Neural cell (in vitro differentiated cells): ENCODE measurements around the gene ATP5ME. TPM values are rescaled to one million over a fixed set of nuclear protein-coding genes. Genes with fewer than 3 reads are reported as not detected.

Source experiments
- H2AFZ ChIP-seq: fragments of 200-600, 300-800 bp; sonication (generic), shearing (Covaris generic); 2 replicates; pipeline ENCODE4 v1.6.0; 2014; ENCODE audit warnings: low read depth, mild to moderate bottlenecking, antibody characterized with exemption, low read length, moderate library complexity
- H3F3A ChIP-seq: fragments of 200-600 bp; shearing (Covaris generic); 2 replicates; pipeline ENCODE4 v1.6.1; 2016; ENCODE audit warnings: mild to moderate bottlenecking, moderate library complexity, mixed read lengths, antibody characterized with exemption, low read length; ENCODE audit not compliant: insufficient read depth, poor library complexity, severe bottlenecking
- H3K27ac ChIP-seq: fragments of 200-600, 300-800 bp; sonication (generic), shearing (Covaris generic); 2 replicates; pipeline ENCODE4 v1.5.1; 2014; ENCODE audit warnings: mild to moderate bottlenecking, low read length, moderate library complexity
- H3K27me3 ChIP-seq: fragments of 300-800, 200-600 bp; sonication (generic), shearing (Covaris generic); 2 replicates; pipeline ENCODE4 v1.6.0; 2014; ENCODE audit warnings: mild to moderate bottlenecking, low read depth, low read length, moderate library complexity; ENCODE audit not compliant: insufficient read depth
- H3K36me3 ChIP-seq: fragments of 300-800, 200-600 bp; sonication (generic), shearing (Covaris generic); 2 replicates; pipeline ENCODE4 v1.5.1; 2014; ENCODE audit warnings: mild to moderate bottlenecking, antibody characterized with exemption, low read length, moderate library complexity; ENCODE audit not compliant: insufficient read depth
- H3K4me2 ChIP-seq: fragments of 300-800, 200-600 bp; sonication (generic), shearing (Covaris generic); 2 replicates; pipeline ENCODE4 v1.6.0; 2014; ENCODE audit warnings: mild to moderate bottlenecking, low read length
- H3K4me3 ChIP-seq: fragments of 300-800, 200-600 bp; sonication (generic), shearing (Covaris generic); 2 replicates; pipeline ENCODE4 v1.5.1; 2014; ENCODE audit warnings: mild to moderate bottlenecking, low read length, moderate library complexity
- H3K79me2 ChIP-seq: fragments of 200-600 bp; shearing (Covaris generic); replicated peaks from 2 replicates; pipeline ENCODE4 v1.6.0; 2014; ENCODE audit warnings: mild to moderate bottlenecking, low read length, moderate library complexity; ENCODE audit not compliant: insufficient read depth
- H3K9ac ChIP-seq: fragments of 300-800, 200-600 bp; sonication (generic), shearing (Covaris generic); 2 replicates; pipeline ENCODE4 v1.6.1; 2016; ENCODE audit warnings: mild to moderate bottlenecking, low read length, mixed read lengths
- H3K9me2 ChIP-seq: fragments of 200-600 bp; shearing (Covaris generic); 2 replicates; pipeline ENCODE4 v1.6.1; 2016; ENCODE audit warnings: mild to moderate bottlenecking, low read length, mixed read lengths; ENCODE audit not compliant: insufficient read depth
- H3K9me3 ChIP-seq: fragments of 200-600, 300-800 bp; sonication (generic), shearing (Covaris generic); 2 replicates; pipeline ENCODE4 v1.6.1; 2016; ENCODE audit warnings: mild to moderate bottlenecking, mixed run types, low read length, moderate library complexity, mixed read lengths
- H4K20me1 ChIP-seq: fragments of 200-600 bp; shearing (Covaris generic); 2 replicates; pipeline ENCODE4 v1.6.1; 2016; ENCODE audit warnings: mild to moderate bottlenecking, mixed run types; ENCODE audit not compliant: insufficient read depth
- CTCF ChIP-seq: fragments of 450-650 bp; IDR thresholded peaks from 2 replicates; pipeline ENCODE4 v1.5.1; 2014; ENCODE audit warnings: antibody characterized with exemption, mild to moderate bottlenecking, moderate library complexity; ENCODE audit not compliant: poor library complexity, severe bottlenecking
- EP300 ChIP-seq: fragments of 450-650 bp; conservative IDR thresholded peaks from 2 replicates; pipeline ENCODE4 v1.6.1; 2014; ENCODE audit warnings: antibody characterized with exemption, mild to moderate bottlenecking, moderate library complexity; ENCODE audit not compliant: poor library complexity, severe bottlenecking
- EZH2 ChIP-seq: fragments of 200-600, 300-800 bp; shearing (Covaris generic), sonication (generic); IDR thresholded peaks from 2 replicates; pipeline ENCODE4 v1.6.1; 2014; ENCODE audit warnings: antibody characterized with exemption, low read length, borderline replicate concordance, mild to moderate bottlenecking; ENCODE audit not compliant: insufficient read depth, poor library complexity, severe bottlenecking
- MXI1 ChIP-seq: fragments of 450-650 bp; conservative IDR thresholded peaks from 2 replicates; pipeline ENCODE4 v1.6.1; 2014; ENCODE audit warnings: antibody characterized with exemption, mild to moderate bottlenecking; ENCODE audit not compliant: poor library complexity, severe bottlenecking
- POLR2AphosphoS5 ChIP-seq: IDR thresholded peaks from 2 replicates; pipeline ENCODE4 v1.6.1; 2012
- RAD21 ChIP-seq: fragments of 450-650 bp; conservative IDR thresholded peaks from 2 replicates; pipeline ENCODE4 v1.6.1; 2014; ENCODE audit warnings: antibody characterized with exemption, mild to moderate bottlenecking, moderate library complexity
- REST ChIP-seq: IDR thresholded peaks from 2 replicates; pipeline ENCODE4 v1.6.1; 2012; ENCODE audit warnings: borderline replicate concordance
- SMC3 ChIP-seq: fragments of 450-650 bp; conservative IDR thresholded peaks from 2 replicates; pipeline ENCODE4 v1.6.1; 2014; ENCODE audit warnings: antibody characterized with exemption, mild to moderate bottlenecking, moderate library complexity; ENCODE audit not compliant: poor library complexity
- TAF1 ChIP-seq: IDR thresholded peaks from 2 replicates; pipeline ENCODE4 v1.6.1; 2012; ENCODE audit warnings: low read depth
- polyA plus RNA-seq: library from polyadenylated mRNA; depleted of rRNA; stranded (reverse); fragments of >200 nt; gene quantifications from 2 replicates; pipeline ENCODE4 v1.2.3, GENCODE V29; 2014

ATP5ME gene
- polyA plus RNA-seq, 1 donor from 2014 or later: 156 TPM

- Histone ChIP-seq H3K4me3 (no peak overlapping the region), H3K9me3 (no peaks in the 10 kb centered on the region), H2AFZ (no peak overlapping the region), H3K4me2 (no peak overlapping the region), H3K9me2 (no peaks in the 10 kb centered on the region), H4K20me1 (no peaks in the 10 kb centered on the region), H3K27me3 (no peaks in the 10 kb centered on the region), H3F3A (no peaks in the 10 kb centered on the region), H3K79me2 (no peaks in the 10 kb centered on the region), H3K9ac (no peak overlapping the region), H3K36me3 (no peaks in the 10 kb centered on the region), H3K27ac (no peak overlapping the region)
- TF ChIP-seq POLR2AphosphoS5 (no peak), EZH2 (no peak), CTCF (no peak)
Measured at GRCh38 chr4:649751-650310, 24.2 kb downstream of the ATP5ME start.

- Histone ChIP-seq H4K20me1 (no peaks in the 10 kb centered on the region), H3K27me3 (no peaks in the 10 kb centered on the region), H3K9me3 (no peaks in the 10 kb centered on the region), H3K9ac (no peak overlapping the region), H3K36me3 (no peaks in the 10 kb centered on the region), H3K27ac (no peak overlapping the region), H2AFZ (no peak overlapping the region), H3F3A (no peaks in the 10 kb centered on the region), H3K4me3 (no peak overlapping the region), H3K9me2 (no peaks in the 10 kb centered on the region), H3K4me2 (no peak overlapping the region), H3K79me2 (no peaks in the 10 kb centered on the region)
- TF ChIP-seq EZH2 (no peak), SMC3 (no peak), MXI1 (no peak), REST (no peak), TAF1 (no peak), POLR2AphosphoS5 (no peak), EP300 (no peak), RAD21 (no peak)
Measured at GRCh38 chr4:649293-649625, 24.8 kb downstream of the ATP5ME start.
